Lower lobe of right lung (tissue), 2 donors: ENCODE measurements around the gene EHD1. TPM values are rescaled to one million over a fixed set of nuclear protein-coding genes. Genes with fewer than 3 reads are reported as not detected.

ENCODE experiments used
- ATAC-seq, 2 donors: fragments of 200-7000 bp; cut with Tn5 transposase; one replicate each; pipeline ENCODE4 v1.9.1; 2020 to 2022; ENCODE audit warnings: mild to moderate bottlenecking in 2 of 2, moderate library complexity in 2 of 2
- DNase-seq: peaks from one replicate; pipeline ENCODE4 v3.0.0-alpha.2; 2020
- H3K27ac ChIP-seq: fragments of 200-600 bp; one replicate; pipeline ENCODE4 v1.8.0; 2022
- H3K27me3 ChIP-seq: fragments of 200-600 bp; one replicate; pipeline ENCODE4 v1.8.0; 2022; ENCODE audit warnings: low read depth
- H3K36me3 ChIP-seq: fragments of 200-600 bp; one replicate; pipeline ENCODE4 v1.8.0; 2022; ENCODE audit warnings: mild to moderate bottlenecking
- H3K4me1 ChIP-seq: fragments of 200-600 bp; one replicate; pipeline ENCODE4 v1.8.0; 2022
- H3K4me3 ChIP-seq: fragments of 200-600 bp; one replicate; pipeline ENCODE4 v1.8.0; 2022; ENCODE audit warnings: mild to moderate bottlenecking
- H3K9me3 ChIP-seq: fragments of 200-600 bp; one replicate; pipeline ENCODE4 v1.8.0; 2022
- CTCF ChIP-seq: fragments of 200-600 bp; IDR thresholded peaks from one replicate; pipeline ENCODE4 v1.8.0; 2022; ENCODE audit warnings: antibody characterized with exemption, mild to moderate bottlenecking
- intact Hi-C: fragments of 100-400 bp; cut with DNase I; formaldehyde crosslinking; loops from one replicate; pipeline ENCODE4 v1.11.0; 2022
- total RNA-seq: library from RNA; stranded (reverse); fragmentation: NEBNext Ultra II Directional; extraction: Animal tissue kit (Norgen Biotek cat#: 25700); gene quantifications from one replicate; pipeline ENCODE4 v1.2.1, GENCODE V29; 2021
- donor health status: DM: no; HTN: yes; CAD: no; lungs with severe emphysema.

Gene EHD1
- total RNA-seq, 1 donor from 2014 or later, result 73.4 TPM

GRCh38 chr11:64918017-64918416 is 39.6 kb upstream of the EHD1 start:
- intact Hi-C loops, result no loop called here
- ATAC-seq (no peak), DNase-seq (no peak)
- no peaks in the 10 kb centered on the region for H3K9me3 ChIP-seq
- peak overlapping the region; percentile 95 for H3K4me3 ChIP-seq
- no peaks in the 10 kb centered on the region for H3K27me3 ChIP-seq
- H3K27ac ChIP-seq, result peak overlapping the region; percentile 77
- TF ChIP-seq CTCF, result no peak
- peaks cover 25% of the 10 kb centered on the region for H3K4me1 ChIP-seq
- peaks cover 14% of the 10 kb centered on the region for H3K36me3 ChIP-seq

GRCh38 chr11:64917663-64917995 is 39.2 kb upstream of the EHD1 start:
- H3K4me1 ChIP-seq, result peaks cover 25% of the 10 kb centered on the region
- intact Hi-C loops, result no loop called here
- no peaks in the 10 kb centered on the region for H3K27me3 ChIP-seq
- DNase-seq, result no peak
- H3K4me3 ChIP-seq, result peak overlapping the region; percentile 95
- H3K9me3 ChIP-seq, result no peaks in the 10 kb centered on the region
- peaks cover 18% of the 10 kb centered on the region for H3K36me3 ChIP-seq
- H3K27ac ChIP-seq, result peak overlapping the region; percentile 77
- ATAC-seq, result no peak
- no peak for TF ChIP-seq CTCF

- peak; percentile 98 for ATAC-seq
- intact Hi-C loops, result no loop called here
- peak within 1 kb of the TSS; percentile 95 for H3K4me3 ChIP-seq
- H3K9me3 ChIP-seq, result no peaks in the 10 kb centered on the region
- H3K36me3 ChIP-seq, result peaks cover 24% of the 10 kb centered on the region
- H3K27me3 ChIP-seq, result no peaks in the 10 kb centered on the region
- TF ChIP-seq CTCF, result peak; percentile 7
- peak within 1 kb of the TSS; percentile 90 for H3K27ac ChIP-seq
- peak; percentile 100 for DNase-seq
- H3K4me1 ChIP-seq, result peaks cover 25% of the 10 kb centered on the region
These were observed 38.6 kb upstream of the EHD1 start, which contains the start of gene ATG2A for GRCh38 chr11:64916775-64917662. Gene ATG2A (minus strand): TSS chr11:64917209. CDS start chr11:64917135, 74 bp downstream.

- Histone ChIP-seq H3K36me3 (peaks cover 32% of the 10 kb centered on the region), H3K9me3 (no peaks in the 10 kb centered on the region), H3K27me3 (no peaks in the 10 kb centered on the region), H3K4me1 (peaks cover 25% of the 10 kb centered on the region), H3K27ac (peak overlapping the region; percentile 90), H3K4me3 (peak overlapping the region; percentile 95)
- no peak for TF ChIP-seq CTCF
- intact Hi-C loops, result no loop called here
- DNase-seq, result no peak
- peak; percentile 19 to 34 for ATAC-seq
These were observed 37.8 kb upstream of the EHD1 start for GRCh38 chr11:64916040-64916774.

- no peak for TF ChIP-seq CTCF
- DNase-seq (no peak), ATAC-seq (no peak)
- H3K4me3 ChIP-seq, result peak overlapping the region; percentile 95
- peaks cover 25% of the 10 kb centered on the region for H3K4me1 ChIP-seq
- H3K36me3 ChIP-seq, result peaks cover 40% of the 10 kb centered on the region
- no peaks in the 10 kb centered on the region for H3K27me3 ChIP-seq
- H3K9me3 ChIP-seq, result no peaks in the 10 kb centered on the region
- peak overlapping the region; percentile 90 for H3K27ac ChIP-seq
- intact Hi-C loops, result no loop called here
These were observed 37.0 kb upstream of the EHD1 start for GRCh38 chr11:64915376-64915887.
